ENCODE data around the gene ETS1. TPM values are rescaled to one million over a fixed set of nuclear protein-coding genes. Genes with fewer than 3 reads are reported as not detected.
"Not testable (repeated sequence)": the region's sequence is repeated elsewhere in the genome, so short reads cannot be mapped to it uniquely, and the experiment has no call there.

ETS1 gene
- polyA plus RNA-seq, 1 donor (not counting 4 experiments of a cell fraction or from before 2014, with no cell fraction given) = 41.0 TPM

GRCh38 chr11:128450882-128451651 is 136.3 kb downstream of the ETS1 start:
- DNase-seq (ENCODE audit: low read depth, low spot score) (no peak), FAIRE-seq (no peak)
- no peak for TF ChIP-seq EZH2 (IDR thresholded peaks at IDR 0.05; ENCODE audit: low read length)
- TF ChIP-seq, protein P1, sequence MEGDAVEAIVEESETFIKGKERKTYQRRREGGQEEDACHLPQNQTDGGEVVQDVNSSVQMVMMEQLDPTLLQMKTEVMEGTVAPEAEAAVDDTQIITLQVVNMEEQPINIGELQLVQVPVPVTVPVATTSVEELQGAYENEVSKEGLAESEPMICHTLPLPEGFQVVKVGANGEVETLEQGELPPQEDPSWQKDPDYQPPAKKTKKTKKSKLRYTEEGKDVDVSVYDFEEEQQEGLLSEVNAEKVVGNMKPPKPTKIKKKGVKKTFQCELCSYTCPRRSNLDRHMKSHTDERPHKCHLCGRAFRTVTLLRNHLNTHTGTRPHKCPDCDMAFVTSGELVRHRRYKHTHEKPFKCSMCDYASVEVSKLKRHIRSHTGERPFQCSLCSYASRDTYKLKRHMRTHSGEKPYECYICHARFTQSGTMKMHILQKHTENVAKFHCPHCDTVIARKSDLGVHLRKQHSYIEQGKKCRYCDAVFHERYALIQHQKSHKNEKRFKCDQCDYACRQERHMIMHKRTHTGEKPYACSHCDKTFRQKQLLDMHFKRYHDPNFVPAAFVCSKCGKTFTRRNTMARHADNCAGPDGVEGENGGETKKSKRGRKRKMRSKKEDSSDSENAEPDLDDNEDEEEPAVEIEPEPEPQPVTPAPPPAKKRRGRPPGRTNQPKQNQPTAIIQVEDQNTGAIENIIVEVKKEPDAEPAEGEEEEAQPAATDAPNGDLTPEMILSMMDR (optimal IDR thresholded peaks at IDR 0.05 in 1 of 3, IDR thresholded peaks at IDR 0.05 in 1 of 3, conservative IDR thresholded peaks at IDR 0.05 in 1 of 3; ENCODE audit: extremely low read depth in 1 of 3, insufficient read depth in 2 of 3, low read length in 3 of 3) = no peak
- Histone ChIP-seq H3K4me1 (ENCODE audit: control insufficient read depth, extremely low read depth, insufficient read depth, low read length) (peaks cover 31% of the 10 kb centered on the region), H3K79me2 (ENCODE audit: control insufficient read depth, insufficient read depth, low read length) (no peaks in the 10 kb centered on the region), H3K36me3 (ENCODE audit: control insufficient read depth in 2 of 2, extremely low read depth in 1 of 2, insufficient read depth in 2 of 2, low read length in 2 of 2) (no peaks in the 10 kb centered on the region), H3K27me3 (ENCODE audit: control insufficient read depth, extremely low read depth, insufficient read depth, low read length) (no peaks in the 10 kb centered on the region), H3K9ac (ENCODE audit: control insufficient read depth, extremely low read depth, insufficient read depth, low read length) (no peak overlapping the region), H3K9me3 (ENCODE audit: control insufficient read depth, low read depth, low read length) (no peaks in the 10 kb centered on the region), H2AFZ (ENCODE audit: control insufficient read depth, low read length) (no peak overlapping the region), H3K27ac (ENCODE audit: control insufficient read depth, insufficient read depth, low read length) (no peak overlapping the region), H3K4me2 (ENCODE audit: control insufficient read depth, extremely low read depth, insufficient read depth, low read depth, low read length) (no peak overlapping the region), H4K20me1 (ENCODE audit: control insufficient read depth, extremely low read depth, insufficient read depth, low read length) (no peaks in the 10 kb centered on the region), H3K9me1 (ENCODE audit: control insufficient read depth, extremely low read depth, insufficient read depth, low read length) (no peaks in the 10 kb centered on the region), H3K4me3 (ENCODE audit: control insufficient read depth in 2 of 3, extremely low read depth in 1 of 3, insufficient read depth in 2 of 3, low read depth in 1 of 3, low read length in 3 of 3) (no peak overlapping the region)
- dilution Hi-C loops (cut with MboI; ENCODE audit: extremely low pct_ligation_motif_present, low sequenced_read_pairs) = no loop called here

- H3K79me2 ChIP-seq (ENCODE audit: control insufficient read depth, insufficient read depth, low read length); H3K9ac ChIP-seq (ENCODE audit: control insufficient read depth, extremely low read depth, insufficient read depth, low read length); H3K27ac ChIP-seq (ENCODE audit: control insufficient read depth, insufficient read depth, low read length); H3K9me3 ChIP-seq (ENCODE audit: control insufficient read depth, low read depth, low read length); H3K27me3 ChIP-seq (ENCODE audit: control insufficient read depth, extremely low read depth, insufficient read depth, low read length); DNase-seq (ENCODE audit: low read depth, low spot score); dilution Hi-C loops (cut with MboI; ENCODE audit: extremely low pct_ligation_motif_present, low sequenced_read_pairs); FAIRE-seq; H3K4me2 ChIP-seq (ENCODE audit: control insufficient read depth, extremely low read depth, insufficient read depth, low read depth, low read length); H4K20me1 ChIP-seq (ENCODE audit: control insufficient read depth, extremely low read depth, insufficient read depth, low read length); H3K9me1 ChIP-seq (ENCODE audit: control insufficient read depth, extremely low read depth, insufficient read depth, low read length); H3K36me3 ChIP-seq (ENCODE audit: control insufficient read depth in 2 of 2, extremely low read depth in 1 of 2, insufficient read depth in 2 of 2, low read length in 2 of 2); H3K4me3 ChIP-seq (ENCODE audit: control insufficient read depth in 2 of 3, extremely low read depth in 1 of 3, insufficient read depth in 2 of 3, low read depth in 1 of 3, low read length in 3 of 3); H2AFZ ChIP-seq (ENCODE audit: control insufficient read depth, low read length): not testable (repeated sequence)
- peaks cover 31% of the 10 kb centered on the region for H3K4me1 ChIP-seq (ENCODE audit: control insufficient read depth, extremely low read depth, insufficient read depth, low read length)
Measured at GRCh38 chr11:128450425-128450824, 136.9 kb downstream of the ETS1 start.

Data from keratinocyte (primary cell).